ENCODE results near the gene PHACTR3.

PHACTR3 gene

GRCh38 chr20:59792300-59792699, 188.0 kb downstream of the PHACTR3 start:
- H2BK120ac ChIP-seq (ENCODE audit: insufficient read depth, low read length, poor library complexity): no peak overlapping the region
- no peaks in the 10 kb centered on the region for H3K79me2 ChIP-seq (ENCODE audit: control insufficient read depth, insufficient read depth, low read length, poor library complexity)
- H3K9ac ChIP-seq (ENCODE audit: low read length): no peak overlapping the region
- H4K12ac ChIP-seq (ENCODE audit: low read depth, low read length): no peak overlapping the region
- no peak overlapping the region for H3K27ac ChIP-seq (ENCODE audit: low read depth, low read length)
- H3K4me3 ChIP-seq (ENCODE audit: low read depth, low read length): no peak overlapping the region
- peaks cover 1% of the 10 kb centered on the region for H3K9me3 ChIP-seq (ENCODE audit: insufficient read depth, low read depth, low read length)
- no peaks in the 10 kb centered on the region for H3K36me3 ChIP-seq (ENCODE audit: control insufficient read depth in 1 of 2, insufficient read depth in 2 of 2, low read length in 2 of 2)
- no peaks in the 10 kb centered on the region for H3K79me1 ChIP-seq (ENCODE audit: low read length)
- no peak overlapping the region for H2BK5ac ChIP-seq (ENCODE audit: low read depth, low read length, poor library complexity)
- no peak overlapping the region for H2AFZ ChIP-seq (ENCODE audit: insufficient read depth, low read length, poor library complexity)
- no peaks in the 10 kb centered on the region for H3K4me1 ChIP-seq (ENCODE audit: control insufficient read depth in 1 of 2, insufficient read depth in 2 of 2, low read length in 2 of 2)
- no peak overlapping the region for H2BK12ac ChIP-seq (ENCODE audit: low read length)
- WGBS (ENCODE audit: extremely low coverage, insufficient coverage, insufficient read length): no CpG with 5 or more reads among the region's 1 CpG
- DNase-seq: no peak
- H3K4me2 ChIP-seq (ENCODE audit: low read length): no peak overlapping the region
- no peak overlapping the region for H4K91ac ChIP-seq (ENCODE audit: low read depth, low read length)
- H3K4ac ChIP-seq (ENCODE audit: low read depth, low read length): no peak overlapping the region
- no peak overlapping the region for H4K8ac ChIP-seq (ENCODE audit: low read depth, low read length)
- no peaks in the 10 kb centered on the region for H3K27me3 ChIP-seq (ENCODE audit: insufficient read depth, low read length)
- no peak overlapping the region for H2AK5ac ChIP-seq (ENCODE audit: low read length)
- no peak overlapping the region for H3K18ac ChIP-seq (ENCODE audit: low read length)
- no peak overlapping the region for H3K23ac ChIP-seq (ENCODE audit: low read length)
- H3K14ac ChIP-seq (ENCODE audit: low read length): no peak overlapping the region

- H4K8ac ChIP-seq (ENCODE audit: low read depth, low read length): no peak overlapping the region
- H2BK120ac ChIP-seq (ENCODE audit: insufficient read depth, low read length, poor library complexity): no peak overlapping the region
- H2BK12ac ChIP-seq (ENCODE audit: low read length): no peak overlapping the region
- H3K4me3 ChIP-seq (ENCODE audit: low read depth, low read length): no peak overlapping the region
- H3K18ac ChIP-seq (ENCODE audit: low read length): no peak overlapping the region
- H2AK5ac ChIP-seq (ENCODE audit: low read length): no peak overlapping the region
- H3K27ac ChIP-seq (ENCODE audit: low read depth, low read length): no peak overlapping the region
- no peak overlapping the region for H2AFZ ChIP-seq (ENCODE audit: insufficient read depth, low read length, poor library complexity)
- no peaks in the 10 kb centered on the region for H3K4me1 ChIP-seq (ENCODE audit: control insufficient read depth in 1 of 2, insufficient read depth in 2 of 2, low read length in 2 of 2)
- no peak overlapping the region for H3K9ac ChIP-seq (ENCODE audit: low read length)
- H3K9me3 ChIP-seq (ENCODE audit: insufficient read depth, low read depth, low read length): peaks cover 1% of the 10 kb centered on the region
- no peak overlapping the region for H3K14ac ChIP-seq (ENCODE audit: low read length)
- H4K91ac ChIP-seq (ENCODE audit: low read depth, low read length): no peak overlapping the region
- H3K27me3 ChIP-seq (ENCODE audit: insufficient read depth, low read length): no peaks in the 10 kb centered on the region
- H3K79me1 ChIP-seq (ENCODE audit: low read length): no peaks in the 10 kb centered on the region
- no peak overlapping the region for H3K4me2 ChIP-seq (ENCODE audit: low read length)
- no peaks in the 10 kb centered on the region for H3K79me2 ChIP-seq (ENCODE audit: control insufficient read depth, insufficient read depth, low read length, poor library complexity)
- WGBS (ENCODE audit: extremely low coverage, insufficient coverage, insufficient read length): no CpG with 5 or more reads among the region's 2 CpGs
- no peak overlapping the region for H4K12ac ChIP-seq (ENCODE audit: low read depth, low read length)
- no peaks in the 10 kb centered on the region for H3K36me3 ChIP-seq (ENCODE audit: control insufficient read depth in 1 of 2, insufficient read depth in 2 of 2, low read length in 2 of 2)
- H3K4ac ChIP-seq (ENCODE audit: low read depth, low read length): no peak overlapping the region
- DNase-seq: no peak
- no peak overlapping the region for H3K23ac ChIP-seq (ENCODE audit: low read length)
- no peak overlapping the region for H2BK5ac ChIP-seq (ENCODE audit: low read depth, low read length, poor library complexity)
Measured at GRCh38 chr20:59794555-59794954, 190.2 kb downstream of the PHACTR3 start.

GRCh38 chr20:59800309-59800708, 196.0 kb downstream of the PHACTR3 start:
- WGBS (ENCODE audit: extremely low coverage, insufficient coverage, insufficient read length): no CpG with 5 or more reads among the region's 1 CpG
- H3K36me3 ChIP-seq (ENCODE audit: control insufficient read depth in 1 of 2, insufficient read depth in 2 of 2, low read length in 2 of 2): no peaks in the 10 kb centered on the region

GRCh38 chr20:59802018-59802417, 197.7 kb downstream of the PHACTR3 start:
- no peak overlapping the region for H3K4me3 ChIP-seq (ENCODE audit: low read depth, low read length)
- no peak overlapping the region for H3K9ac ChIP-seq (ENCODE audit: low read length)
- no peak overlapping the region for H4K12ac ChIP-seq (ENCODE audit: low read depth, low read length)
- H4K91ac ChIP-seq (ENCODE audit: low read depth, low read length): no peak overlapping the region
- H2AFZ ChIP-seq (ENCODE audit: insufficient read depth, low read length, poor library complexity): no peak overlapping the region
- H3K27me3 ChIP-seq (ENCODE audit: insufficient read depth, low read length): no peaks in the 10 kb centered on the region
- H3K36me3 ChIP-seq (ENCODE audit: control insufficient read depth in 1 of 2, insufficient read depth in 2 of 2, low read length in 2 of 2): no peaks in the 10 kb centered on the region
- H2BK5ac ChIP-seq (ENCODE audit: low read depth, low read length, poor library complexity): no peak overlapping the region
- H4K8ac ChIP-seq (ENCODE audit: low read depth, low read length): no peak overlapping the region
- no peaks in the 10 kb centered on the region for H3K79me2 ChIP-seq (ENCODE audit: control insufficient read depth, insufficient read depth, low read length, poor library complexity)
- no peak overlapping the region for H2BK120ac ChIP-seq (ENCODE audit: insufficient read depth, low read length, poor library complexity)
- H3K14ac ChIP-seq (ENCODE audit: low read length): no peak overlapping the region
- no peak overlapping the region for H3K4ac ChIP-seq (ENCODE audit: low read depth, low read length)
- no peaks in the 10 kb centered on the region for H3K4me1 ChIP-seq (ENCODE audit: control insufficient read depth in 1 of 2, insufficient read depth in 2 of 2, low read length in 2 of 2)
- H3K4me2 ChIP-seq (ENCODE audit: low read length): no peak overlapping the region
- H3K18ac ChIP-seq (ENCODE audit: low read length): no peak overlapping the region
- no peak overlapping the region for H3K23ac ChIP-seq (ENCODE audit: low read length)
- H3K27ac ChIP-seq (ENCODE audit: low read depth, low read length): no peak overlapping the region
- H3K79me1 ChIP-seq (ENCODE audit: low read length): no peaks in the 10 kb centered on the region
- no CpG with 5 or more reads among the region's 4 CpGs for WGBS (ENCODE audit: extremely low coverage, insufficient coverage, insufficient read length)
- H2BK12ac ChIP-seq (ENCODE audit: low read length): no peak overlapping the region
- no peak for DNase-seq
- peaks cover 5% of the 10 kb centered on the region for H3K9me3 ChIP-seq (ENCODE audit: insufficient read depth, low read depth, low read length)
- H2AK5ac ChIP-seq (ENCODE audit: low read length): no peak overlapping the region

More at GRCh38 chr20:59800309-59800708, 196.0 kb downstream of the PHACTR3 start:
- H4K91ac ChIP-seq (ENCODE audit: low read depth, low read length): no peak overlapping the region
- no peak overlapping the region for H2AK5ac ChIP-seq (ENCODE audit: low read length)
- H2BK5ac ChIP-seq (ENCODE audit: low read depth, low read length, poor library complexity): no peak overlapping the region
- H3K27ac ChIP-seq (ENCODE audit: low read depth, low read length): no peak overlapping the region
- H3K4me2 ChIP-seq (ENCODE audit: low read length): no peak overlapping the region
- no peaks in the 10 kb centered on the region for H3K79me1 ChIP-seq (ENCODE audit: low read length)
- no peak overlapping the region for H4K8ac ChIP-seq (ENCODE audit: low read depth, low read length)
- H3K23ac ChIP-seq (ENCODE audit: low read length): no peak overlapping the region
- no peaks in the 10 kb centered on the region for H3K79me2 ChIP-seq (ENCODE audit: control insufficient read depth, insufficient read depth, low read length, poor library complexity)
- no peaks in the 10 kb centered on the region for H3K27me3 ChIP-seq (ENCODE audit: insufficient read depth, low read length)
- H2BK12ac ChIP-seq (ENCODE audit: low read length): no peak overlapping the region
- H2BK120ac ChIP-seq (ENCODE audit: insufficient read depth, low read length, poor library complexity): no peak overlapping the region
- no peak overlapping the region for H3K14ac ChIP-seq (ENCODE audit: low read length)
- H3K4me3 ChIP-seq (ENCODE audit: low read depth, low read length): no peak overlapping the region
- H3K9ac ChIP-seq (ENCODE audit: low read length): no peak overlapping the region
- no peak overlapping the region for H3K18ac ChIP-seq (ENCODE audit: low read length)
- peaks cover 5% of the 10 kb centered on the region for H3K9me3 ChIP-seq (ENCODE audit: insufficient read depth, low read depth, low read length)
- H3K4me1 ChIP-seq (ENCODE audit: control insufficient read depth in 1 of 2, insufficient read depth in 2 of 2, low read length in 2 of 2): no peaks in the 10 kb centered on the region
- H3K4ac ChIP-seq (ENCODE audit: low read depth, low read length): no peak overlapping the region
- no peak for DNase-seq
- H2AFZ ChIP-seq (ENCODE audit: insufficient read depth, low read length, poor library complexity): no peak overlapping the region
- H4K12ac ChIP-seq (ENCODE audit: low read depth, low read length): no peak overlapping the region
